ENCODE data around the gene TIGD1.

The TIGD1 gene

DNA sequence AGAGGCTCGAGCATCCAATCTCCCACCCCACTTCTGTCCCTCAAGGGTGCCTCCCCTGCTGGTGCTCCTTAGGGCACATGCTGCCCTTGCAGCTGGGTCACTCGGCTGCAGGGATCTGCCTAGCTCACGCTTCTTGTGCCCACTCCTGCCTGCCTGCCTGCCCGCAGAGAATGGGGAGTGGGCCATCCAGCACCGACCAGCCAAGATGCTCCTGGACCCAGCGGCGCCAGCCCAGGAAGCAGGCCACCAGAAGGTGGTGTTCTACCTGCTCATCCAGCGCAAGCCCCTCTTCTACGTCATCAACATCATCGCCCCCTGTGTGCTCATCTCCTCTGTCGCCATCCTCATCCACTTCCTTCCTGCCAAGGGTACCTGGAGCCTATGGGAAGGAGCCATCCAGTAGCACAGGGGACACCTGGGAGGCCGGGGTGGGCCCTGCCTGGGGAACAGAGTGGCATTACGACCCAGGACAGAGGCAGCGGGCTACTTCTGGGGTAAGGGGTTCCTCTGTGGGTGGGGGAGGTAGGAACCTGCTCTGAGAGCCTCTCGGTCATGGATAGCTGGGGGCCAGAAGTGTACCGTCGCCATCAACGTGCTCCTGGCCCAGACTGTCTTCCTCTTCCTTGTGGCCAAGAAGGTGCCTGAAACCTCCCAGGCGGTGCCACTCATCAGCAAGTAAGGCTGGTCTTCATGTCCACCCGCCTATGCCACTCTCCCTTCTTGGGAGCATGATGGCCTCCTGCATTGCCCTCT, 7.5 kb downstream of the TIGD1 start:
- Histone ChIP-seq H3K9me3 (ENCODE audit: control insufficient read depth, low read length) (no peaks in the 10 kb centered on the region), H3K9ac (ENCODE audit: low read length) (no peak overlapping the region), H3K27me3 (ENCODE audit: control insufficient read depth, insufficient read depth, low read length) (peaks cover 14% of the 10 kb centered on the region), H3K4me1 (ENCODE audit: control insufficient read depth, insufficient read depth, low read length) (no peaks in the 10 kb centered on the region), H3K4me3 (ENCODE audit: low read length) (no peak overlapping the region), H3K36me3 (ENCODE audit: control insufficient read depth, insufficient read depth, low read length) (no peaks in the 10 kb centered on the region)

DNA sequence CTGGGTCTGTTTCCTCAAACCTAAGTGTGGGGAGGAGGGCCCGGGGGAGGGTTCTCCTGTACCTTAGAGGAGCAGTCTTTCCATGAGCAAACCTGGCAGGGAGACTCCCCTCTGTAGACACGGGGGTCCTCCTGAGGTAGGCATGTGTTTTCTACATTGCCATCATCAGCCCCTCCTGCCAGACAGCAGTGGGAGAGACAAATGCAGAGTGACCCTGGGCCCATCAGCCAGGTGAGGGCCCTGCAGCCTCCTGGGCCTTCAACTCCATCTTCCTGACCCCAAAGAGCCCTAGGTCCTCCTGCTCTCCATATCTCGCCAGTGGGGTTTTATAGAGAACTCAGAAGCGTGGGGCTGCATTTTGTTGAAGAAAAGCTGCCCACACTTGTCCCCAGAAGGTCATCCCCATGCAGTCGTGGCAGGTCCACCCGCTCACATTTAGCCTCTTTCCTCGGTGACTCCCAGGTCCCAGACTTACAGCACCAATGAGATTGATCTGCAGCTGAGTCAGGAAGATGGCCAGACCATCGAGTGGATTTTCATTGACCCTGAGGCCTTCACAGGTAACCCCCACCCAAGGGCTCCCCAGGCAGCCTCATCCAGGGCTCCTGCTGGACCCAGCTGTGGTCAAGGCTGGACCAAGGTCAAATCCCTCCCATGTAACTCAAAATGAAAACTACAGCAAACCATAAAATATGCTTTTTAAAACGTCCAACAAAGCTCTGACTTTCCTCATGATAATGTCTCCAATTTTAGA, 8.2 kb downstream of the TIGD1 start:
- Histone ChIP-seq H3K4me3 (ENCODE audit: low read length) (no peak overlapping the region), H3K36me3 (ENCODE audit: control insufficient read depth, insufficient read depth, low read length) (no peaks in the 10 kb centered on the region), H3K9ac (ENCODE audit: low read length) (no peak overlapping the region), H3K9me3 (ENCODE audit: control insufficient read depth, low read length) (no peaks in the 10 kb centered on the region), H3K27me3 (ENCODE audit: control insufficient read depth, insufficient read depth, low read length) (peaks cover 14% of the 10 kb centered on the region), H3K4me1 (ENCODE audit: control insufficient read depth, insufficient read depth, low read length) (peaks cover 2% of the 10 kb centered on the region)

DNA sequence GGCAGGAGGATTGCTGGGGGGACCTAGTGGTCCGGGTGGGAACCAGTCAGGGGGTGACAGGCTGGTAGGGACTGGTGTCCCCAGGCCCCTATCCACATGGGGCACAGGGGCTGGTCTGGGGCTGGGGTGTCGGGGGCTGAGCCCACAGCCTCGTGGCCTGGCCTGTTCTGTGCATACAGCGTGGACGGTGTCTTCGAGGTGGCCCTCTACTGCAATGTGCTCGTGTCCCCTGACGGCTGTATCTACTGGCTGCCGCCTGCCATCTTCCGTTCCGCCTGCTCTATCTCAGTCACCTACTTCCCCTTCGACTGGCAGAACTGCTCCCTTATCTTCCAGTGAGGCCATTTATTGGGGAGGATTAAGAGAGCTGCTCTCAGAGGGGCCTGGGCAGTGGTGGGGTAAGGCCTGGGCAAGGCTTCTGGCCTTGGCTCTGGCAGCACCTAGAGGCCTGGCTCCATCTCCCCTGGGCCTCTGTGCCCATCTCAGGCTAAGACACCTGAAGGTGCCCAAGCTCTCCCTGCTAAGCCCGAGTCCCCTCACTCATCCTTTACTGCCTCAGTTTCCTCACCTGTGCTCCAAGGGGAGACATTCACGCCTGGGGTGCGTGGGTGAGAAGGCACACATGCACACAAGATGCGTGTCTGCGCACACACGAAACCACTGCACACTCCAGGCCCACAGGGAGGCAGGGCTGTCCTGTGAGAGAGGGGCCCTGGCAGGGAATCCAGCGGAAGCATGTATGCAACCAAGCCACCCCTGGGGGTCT, 9.0 kb downstream of the TIGD1 start:
- H3K36me3 ChIP-seq (ENCODE audit: control insufficient read depth, insufficient read depth, low read length) = no peaks in the 10 kb centered on the region
- peaks cover 6% of the 10 kb centered on the region for H3K4me1 ChIP-seq (ENCODE audit: control insufficient read depth, insufficient read depth, low read length)
- no peak overlapping the region for H3K9ac ChIP-seq (ENCODE audit: low read length)
- H3K4me3 ChIP-seq (ENCODE audit: low read length) = no peak overlapping the region
- H3K27me3 ChIP-seq (ENCODE audit: control insufficient read depth, insufficient read depth, low read length) = peaks cover 14% of the 10 kb centered on the region
- H3K9me3 ChIP-seq (ENCODE audit: control insufficient read depth, low read length) = no peaks in the 10 kb centered on the region

DNA sequence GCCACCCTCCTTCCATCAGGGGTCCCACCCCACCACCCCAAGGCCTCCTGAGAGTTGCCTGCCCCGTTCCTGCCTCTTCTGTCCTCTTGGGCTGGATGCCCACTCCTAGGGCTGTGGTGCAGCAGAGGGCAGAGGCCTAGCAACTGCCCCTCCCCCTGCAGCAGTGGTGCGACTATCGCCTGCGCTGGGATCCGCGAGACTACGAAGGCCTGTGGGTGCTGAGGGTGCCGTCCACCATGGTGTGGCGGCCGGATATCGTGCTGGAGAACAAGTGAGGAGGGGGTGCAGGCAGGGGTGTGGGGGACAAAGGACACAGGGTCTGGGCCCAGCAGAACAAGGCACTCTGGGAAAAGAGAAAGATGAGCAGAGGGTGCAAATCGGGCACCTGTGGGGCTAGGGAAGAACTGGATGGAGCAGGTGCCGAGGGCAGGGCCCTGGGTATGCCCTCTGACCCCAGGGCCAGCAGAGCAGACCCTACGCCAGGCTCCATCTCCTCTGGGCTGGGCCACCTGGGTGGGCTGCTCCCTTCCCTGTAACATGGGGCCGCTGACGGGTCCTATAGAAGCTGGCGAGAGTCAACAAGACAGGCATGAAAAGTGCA, 9.8 kb downstream of the TIGD1 start:
- H3K4me3 ChIP-seq (ENCODE audit: low read length) = no peak overlapping the region
- no peaks in the 10 kb centered on the region for H3K9me3 ChIP-seq (ENCODE audit: control insufficient read depth, low read length)
- no peaks in the 10 kb centered on the region for H3K36me3 ChIP-seq (ENCODE audit: control insufficient read depth, insufficient read depth, low read length)
- H3K27me3 ChIP-seq (ENCODE audit: control insufficient read depth, insufficient read depth, low read length) = peaks cover 14% of the 10 kb centered on the region
- H3K4me1 ChIP-seq (ENCODE audit: control insufficient read depth, insufficient read depth, low read length) = peaks cover 6% of the 10 kb centered on the region
- no peak overlapping the region for H3K9ac ChIP-seq (ENCODE audit: low read length)

DNA sequence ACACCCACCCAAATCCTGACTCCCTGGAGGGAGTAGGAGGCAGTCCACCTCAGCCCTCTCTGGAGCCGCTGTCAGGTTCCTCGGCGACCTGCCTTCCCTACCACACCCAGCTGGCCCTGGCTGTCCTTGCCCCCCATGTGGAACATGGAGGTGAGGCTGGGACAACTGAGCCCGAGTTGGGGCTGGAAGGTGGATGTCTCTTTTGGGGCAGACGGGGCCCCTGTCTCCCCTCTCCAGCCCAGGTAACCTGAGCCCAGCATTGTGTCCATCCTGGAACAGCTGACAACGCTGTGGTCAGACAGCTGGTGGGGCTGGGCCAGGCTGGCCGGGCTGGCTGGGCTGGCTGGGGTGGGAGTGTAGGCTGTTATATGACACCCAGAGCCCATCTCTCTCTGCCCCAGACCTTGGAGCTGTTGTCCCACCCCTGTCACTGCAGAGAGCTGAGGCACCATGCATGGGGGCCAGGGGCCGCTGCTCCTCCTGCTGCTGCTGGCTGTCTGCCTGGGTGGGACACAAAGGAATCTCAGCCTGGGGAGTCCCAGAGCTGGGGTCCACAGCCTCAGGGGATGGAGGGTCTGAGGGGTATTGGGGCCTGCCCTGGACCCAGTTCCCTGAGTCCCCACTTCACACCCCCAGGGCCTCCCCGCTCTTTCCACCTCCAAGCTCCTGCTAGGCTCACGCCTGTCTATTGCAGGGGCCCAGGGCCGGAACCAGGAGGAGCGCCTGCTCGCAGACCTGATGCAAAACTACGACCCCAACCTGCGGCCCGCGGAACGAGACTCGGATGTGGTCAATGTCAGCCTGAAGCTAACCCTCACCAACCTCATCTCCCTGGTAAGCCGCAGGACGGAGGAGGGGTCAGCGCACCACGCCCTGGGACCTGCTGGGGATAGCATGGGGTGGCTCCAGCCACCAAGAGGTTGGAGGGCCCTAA, 10.8 kb downstream of the TIGD1 start, which contains the start of gene CHRNG:
Gene CHRNG, plus strand, starts transcription at position 395 of the 934 bp plus-strand sequence. Its CDS starts 56 bp downstream, at position 451.
- H3K9ac ChIP-seq (ENCODE audit: low read length) = no peak within 1 kb of the TSS
- H3K4me1 ChIP-seq (ENCODE audit: control insufficient read depth, insufficient read depth, low read length) = peaks cover 6% of the 10 kb centered on the region
- no peak within 1 kb of the TSS for H3K4me3 ChIP-seq (ENCODE audit: low read length)
- H3K27me3 ChIP-seq (ENCODE audit: control insufficient read depth, insufficient read depth, low read length) = peaks cover 14% of the 10 kb centered on the region
- no peaks in the 10 kb centered on the region for H3K9me3 ChIP-seq (ENCODE audit: control insufficient read depth, low read length)
- H3K36me3 ChIP-seq (ENCODE audit: control insufficient read depth, insufficient read depth, low read length) = no peaks in the 10 kb centered on the region

DNA sequence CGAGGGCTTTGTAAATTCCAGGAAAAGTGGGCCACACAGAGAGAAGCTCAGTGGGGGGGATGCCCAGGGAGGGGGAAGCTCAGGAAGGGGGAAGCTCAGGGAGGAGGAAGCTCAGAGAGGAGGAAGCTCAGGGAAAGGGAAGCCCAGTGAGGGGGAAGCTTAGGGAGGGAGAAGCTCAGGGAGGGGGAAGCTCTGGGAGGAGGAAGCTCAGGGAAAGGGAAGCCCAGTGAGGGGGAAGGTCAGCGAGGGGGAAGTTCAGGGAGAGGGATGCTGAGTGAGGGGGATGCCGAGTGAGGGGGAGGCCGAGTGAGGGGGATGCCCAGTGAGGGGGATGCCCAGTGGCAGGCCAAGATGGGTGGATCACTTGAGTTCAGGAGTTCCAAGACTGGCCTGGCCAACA, 11.7 kb downstream of the TIGD1 start:
- H3K4me3 ChIP-seq (ENCODE audit: low read length) = no peak overlapping the region
- H3K9ac ChIP-seq (ENCODE audit: low read length) = no peak overlapping the region
- peaks cover 14% of the 10 kb centered on the region for H3K27me3 ChIP-seq (ENCODE audit: control insufficient read depth, insufficient read depth, low read length)
- no peaks in the 10 kb centered on the region for H3K36me3 ChIP-seq (ENCODE audit: control insufficient read depth, insufficient read depth, low read length)
- peaks cover 6% of the 10 kb centered on the region for H3K4me1 ChIP-seq (ENCODE audit: control insufficient read depth, insufficient read depth, low read length)
- no peaks in the 10 kb centered on the region for H3K9me3 ChIP-seq (ENCODE audit: control insufficient read depth, low read length)

DNA sequence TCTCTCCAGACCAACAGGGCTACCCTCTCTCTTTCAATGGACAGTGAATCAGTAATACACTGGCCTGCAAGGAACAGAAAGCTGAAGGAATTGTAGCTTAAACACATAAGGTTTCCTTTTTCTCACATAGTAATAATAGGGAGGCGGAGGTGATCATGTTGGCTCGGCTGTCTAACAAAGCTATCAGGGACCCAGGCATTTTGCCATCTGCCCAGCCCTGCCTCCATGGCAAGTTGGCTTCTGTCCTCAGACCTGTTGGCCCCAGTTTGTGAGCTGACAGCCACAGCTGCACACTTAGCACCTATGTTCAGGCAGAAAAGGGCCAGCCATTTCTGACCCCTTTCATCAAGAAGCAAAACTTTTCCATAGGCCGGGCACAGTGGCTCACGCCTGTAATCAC, 12.9 kb downstream of the TIGD1 start:
- Histone ChIP-seq H3K9me3 (ENCODE audit: control insufficient read depth, low read length) (no peaks in the 10 kb centered on the region), H3K4me3 (ENCODE audit: low read length) (no peak overlapping the region), H3K36me3 (ENCODE audit: control insufficient read depth, insufficient read depth, low read length) (no peaks in the 10 kb centered on the region), H3K4me1 (ENCODE audit: control insufficient read depth, insufficient read depth, low read length) (peaks cover 6% of the 10 kb centered on the region), H3K9ac (ENCODE audit: low read length) (no peak overlapping the region), H3K27me3 (ENCODE audit: control insufficient read depth, insufficient read depth, low read length) (peaks cover 14% of the 10 kb centered on the region)

DNA sequence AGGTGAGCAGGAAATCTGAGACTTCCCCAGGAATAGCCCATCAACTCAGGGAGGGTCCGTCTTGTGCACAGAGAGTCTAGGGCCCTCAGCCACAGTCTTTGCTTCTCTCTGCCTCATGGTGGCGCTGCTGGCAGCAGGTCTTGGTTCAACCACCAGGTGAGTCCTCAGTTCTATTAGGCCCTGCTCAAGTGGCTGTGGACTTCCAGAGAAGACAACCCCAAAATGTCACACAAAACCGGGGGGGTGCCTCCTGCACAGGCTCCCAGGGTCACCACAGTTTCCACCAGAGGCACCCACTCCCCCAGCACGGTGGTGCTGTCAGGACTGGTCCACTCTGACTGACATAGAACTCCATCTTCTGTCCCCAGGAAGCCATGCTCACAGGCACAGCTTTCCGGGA, 13.3 kb downstream of the TIGD1 start:
- H3K9ac ChIP-seq (ENCODE audit: low read length) = no peak overlapping the region

DNA sequence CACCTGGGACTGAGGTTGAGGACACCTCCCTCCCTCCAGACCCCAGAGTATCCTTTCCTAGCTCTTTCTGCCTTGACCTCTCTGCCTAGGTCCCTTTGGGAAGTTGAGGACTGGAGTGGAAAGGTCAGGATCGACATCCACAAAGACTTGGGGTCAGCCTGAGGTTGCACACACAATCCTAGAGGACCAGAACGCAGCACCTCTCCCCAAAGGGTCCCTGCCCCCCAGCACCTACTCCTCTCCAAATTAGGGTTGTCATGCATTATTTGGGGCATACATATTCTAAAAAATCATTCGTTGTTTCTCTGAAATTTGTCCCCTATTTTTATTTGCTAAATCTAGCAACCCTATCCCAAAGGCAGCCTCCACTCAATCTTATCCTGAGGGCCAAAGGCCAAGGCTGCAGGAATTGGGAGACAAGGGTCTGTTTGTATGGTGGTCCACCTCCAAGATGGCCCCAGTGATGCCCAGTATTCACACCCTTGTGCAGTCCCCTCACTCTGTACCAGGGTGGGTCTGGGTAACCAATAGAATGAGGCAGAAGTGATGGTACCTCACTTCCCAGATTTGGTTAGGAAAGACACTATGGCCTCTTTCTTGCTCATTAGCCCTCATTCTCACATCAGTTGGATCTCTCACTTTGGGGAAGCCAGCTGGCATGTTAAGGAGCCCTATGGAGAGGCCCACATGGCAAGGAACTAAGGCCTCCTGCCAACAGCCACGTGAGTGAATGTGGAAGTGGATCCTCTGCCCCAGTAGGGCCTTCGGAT, 14.4 kb downstream of the TIGD1 start:
- H3K36me3 ChIP-seq (ENCODE audit: control insufficient read depth, insufficient read depth, low read length) = no peaks in the 10 kb centered on the region
- no peak overlapping the region for H3K4me3 ChIP-seq (ENCODE audit: low read length)
- H3K9ac ChIP-seq (ENCODE audit: low read length) = no peak overlapping the region
- H3K4me1 ChIP-seq (ENCODE audit: control insufficient read depth, insufficient read depth, low read length) = peaks cover 6% of the 10 kb centered on the region
- H3K27me3 ChIP-seq (ENCODE audit: control insufficient read depth, insufficient read depth, low read length) = peaks cover 14% of the 10 kb centered on the region
- no peaks in the 10 kb centered on the region for H3K9me3 ChIP-seq (ENCODE audit: control insufficient read depth, low read length)

More for the DNA sequence above, 13.3 kb downstream of the TIGD1 start:
- Histone ChIP-seq H3K4me3 (ENCODE audit: low read length) (no peak overlapping the region), H3K27me3 (ENCODE audit: control insufficient read depth, insufficient read depth, low read length) (peaks cover 14% of the 10 kb centered on the region), H3K4me1 (ENCODE audit: control insufficient read depth, insufficient read depth, low read length) (peaks cover 6% of the 10 kb centered on the region), H3K9me3 (ENCODE audit: control insufficient read depth, low read length) (no peaks in the 10 kb centered on the region), H3K36me3 (ENCODE audit: control insufficient read depth, insufficient read depth, low read length) (no peaks in the 10 kb centered on the region)

DNA sequence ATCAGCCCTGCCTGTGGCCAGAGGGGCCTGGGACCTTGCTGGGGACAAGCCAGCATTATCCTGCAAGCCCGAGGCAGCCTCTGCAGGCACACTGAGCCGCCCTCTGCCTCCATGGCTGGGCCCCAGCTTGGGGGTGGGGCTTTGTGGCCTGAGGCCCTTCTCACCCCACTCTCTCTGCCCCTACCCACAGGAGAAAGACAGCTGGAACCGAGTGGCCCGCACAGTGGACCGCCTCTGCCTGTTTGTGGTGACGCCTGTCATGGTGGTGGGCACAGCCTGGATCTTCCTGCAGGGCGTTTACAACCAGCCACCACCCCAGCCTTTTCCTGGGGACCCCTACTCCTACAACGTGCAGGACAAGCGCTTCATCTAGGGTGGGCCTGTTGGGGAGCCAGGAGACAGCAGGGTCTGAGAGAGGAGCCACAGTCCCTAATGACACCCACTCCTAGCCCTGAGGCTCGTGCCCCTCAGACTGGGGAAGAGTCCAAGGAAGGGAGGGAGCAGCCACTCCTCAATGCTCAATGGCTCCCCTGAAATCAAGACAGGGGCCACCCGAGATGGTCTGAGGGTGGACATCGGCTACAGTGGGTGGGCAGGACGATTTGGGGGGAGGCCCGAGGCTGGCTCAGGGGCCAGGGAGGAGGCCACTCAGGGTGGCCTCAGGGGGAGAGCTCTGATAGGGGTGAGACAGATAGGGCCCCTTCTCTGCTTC, 15.3 kb downstream of the TIGD1 start:
- H3K36me3 ChIP-seq (ENCODE audit: control insufficient read depth, insufficient read depth, low read length) = no peaks in the 10 kb centered on the region
- no peaks in the 10 kb centered on the region for H3K9me3 ChIP-seq (ENCODE audit: control insufficient read depth, low read length)
- H3K4me3 ChIP-seq (ENCODE audit: low read length) = no peak overlapping the region
- H3K4me1 ChIP-seq (ENCODE audit: control insufficient read depth, insufficient read depth, low read length) = peaks cover 6% of the 10 kb centered on the region
- H3K27me3 ChIP-seq (ENCODE audit: control insufficient read depth, insufficient read depth, low read length) = peaks cover 14% of the 10 kb centered on the region
- H3K9ac ChIP-seq (ENCODE audit: low read length) = no peak overlapping the region
